Measurements from ENCODE around the gene TMEM240.

Gene TMEM240

DNA sequence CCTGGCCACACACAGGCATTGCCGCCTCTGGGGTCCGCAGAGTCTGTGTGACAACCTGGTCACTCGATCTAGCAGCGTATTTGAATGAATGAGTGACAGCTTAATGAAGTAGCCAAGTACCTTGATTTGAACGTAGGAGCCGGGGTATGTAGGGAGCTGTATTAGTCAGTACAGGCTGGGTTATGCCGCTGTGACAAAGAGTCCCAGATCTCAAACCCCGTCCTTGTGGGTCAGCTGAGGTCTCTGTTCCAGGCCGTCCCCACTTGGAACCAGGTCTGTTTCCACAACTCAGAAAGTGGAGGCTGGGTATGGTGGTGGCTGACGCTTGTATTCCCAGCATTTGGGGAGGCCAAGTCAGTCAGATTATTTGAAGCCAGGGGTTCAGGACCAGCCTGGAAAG, 48.8 kb downstream of the TMEM240 start:
- Histone ChIP-seq H3K36me3 (ENCODE audit: insufficient read depth, low read length) (peaks cover 72% of the 10 kb centered on the region), H4K20me1 (ENCODE audit: insufficient read depth, low read length) (no peaks in the 10 kb centered on the region), H3K79me2 (ENCODE audit: insufficient read depth, low read length) (no peaks in the 10 kb centered on the region), H3K4me1 (ENCODE audit: insufficient read depth, low read length) (no peaks in the 10 kb centered on the region), H3K27ac (ENCODE audit: low read length) (no peak overlapping the region), H3K4me3 (ENCODE audit: low read depth in 1 of 2, low read length in 2 of 2) (no peak overlapping the region), H3K9me3 (ENCODE audit: insufficient read depth, low read length, severe bottlenecking) (no peaks in the 10 kb centered on the region), H2AFZ (ENCODE audit: low read depth, low read length) (no peak overlapping the region), H3K4me2 (ENCODE audit: insufficient read depth, low read length) (no peak overlapping the region), H3K27me3 (ENCODE audit: insufficient read depth, low read length, poor library complexity) (no peaks in the 10 kb centered on the region), H3K9ac (ENCODE audit: low read depth, low read length) (no peak overlapping the region)
- DNase-seq (no peak), ATAC-seq (ENCODE audit: insufficient read depth, low read depth) (no peak)
- TF ChIP-seq EZH2 (IDR thresholded peaks at IDR 0.05; ENCODE audit: borderline replicate concordance, low read depth, low read length, severe bottlenecking) = no peak
- TF ChIP-seq CTCF (IDR thresholded peaks at IDR 0.05; ENCODE audit: borderline replicate concordance, extremely low read depth, low read length, poor library complexity, severe bottlenecking) = no peak

DNA sequence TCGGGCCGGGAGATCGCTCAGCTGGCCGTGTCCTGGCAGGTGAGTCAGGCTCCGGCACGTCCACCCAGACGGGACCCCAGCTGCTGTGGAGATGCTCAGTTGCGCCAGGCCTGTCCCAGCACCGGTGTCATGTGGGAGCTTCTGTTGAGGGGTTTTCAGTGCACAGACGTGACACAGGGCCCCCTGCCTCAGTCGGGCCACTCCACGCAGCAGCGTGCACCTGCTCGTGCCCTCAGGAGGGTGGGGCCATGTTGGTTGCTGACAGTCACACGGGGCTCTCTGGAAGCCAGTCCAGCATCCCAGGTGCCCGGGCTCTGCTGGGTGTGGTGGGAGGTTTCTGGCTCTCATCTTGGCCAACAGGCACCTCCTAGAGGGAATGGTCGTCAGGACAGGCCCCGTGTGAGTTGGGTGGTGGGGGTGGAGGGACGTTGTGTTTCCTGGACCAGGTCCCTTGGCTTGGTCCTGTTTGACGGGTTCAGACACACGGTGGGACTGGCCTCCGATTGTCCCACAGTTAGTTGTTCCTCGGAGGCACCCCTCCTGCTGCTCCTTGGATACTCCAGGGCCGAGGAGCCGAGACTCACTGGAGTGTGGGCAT, 49.7 kb downstream of the TMEM240 start:
- H4K20me1 ChIP-seq (ENCODE audit: insufficient read depth, low read length) = no peaks in the 10 kb centered on the region
- no peak overlapping the region for H3K9ac ChIP-seq (ENCODE audit: low read depth, low read length)
- H3K27me3 ChIP-seq (ENCODE audit: insufficient read depth, low read length, poor library complexity) = no peaks in the 10 kb centered on the region
- H2AFZ ChIP-seq (ENCODE audit: low read depth, low read length) = no peak overlapping the region
- no peak for ATAC-seq (ENCODE audit: insufficient read depth, low read depth)
- H3K4me2 ChIP-seq (ENCODE audit: insufficient read depth, low read length) = no peak overlapping the region
- H3K27ac ChIP-seq (ENCODE audit: low read length) = no peak overlapping the region
- no peaks in the 10 kb centered on the region for H3K9me3 ChIP-seq (ENCODE audit: insufficient read depth, low read length, severe bottlenecking)
- no peaks in the 10 kb centered on the region for H3K79me2 ChIP-seq (ENCODE audit: insufficient read depth, low read length)
- H3K4me1 ChIP-seq (ENCODE audit: insufficient read depth, low read length) = no peaks in the 10 kb centered on the region
- no peak for DNase-seq
- H3K4me3 ChIP-seq (ENCODE audit: low read depth in 1 of 2, low read length in 2 of 2) = no peak overlapping the region
- peaks cover 72% of the 10 kb centered on the region for H3K36me3 ChIP-seq (ENCODE audit: insufficient read depth, low read length)
- TF ChIP-seq EZH2 (IDR thresholded peaks at IDR 0.05; ENCODE audit: borderline replicate concordance, low read depth, low read length, severe bottlenecking) = no peak
- TF ChIP-seq CTCF (IDR thresholded peaks at IDR 0.05; ENCODE audit: borderline replicate concordance, extremely low read depth, low read length, poor library complexity, severe bottlenecking) = no peak

GRCh38 chr1:1489861-1490260, 50.6 kb downstream of the TMEM240 start:
- Histone ChIP-seq H3K27ac (ENCODE audit: low read length) (no peak overlapping the region), H3K27me3 (ENCODE audit: insufficient read depth, low read length, poor library complexity) (no peaks in the 10 kb centered on the region), H3K79me2 (ENCODE audit: insufficient read depth, low read length) (no peaks in the 10 kb centered on the region), H3K9ac (ENCODE audit: low read depth, low read length) (no peak overlapping the region), H3K36me3 (ENCODE audit: insufficient read depth, low read length) (peaks cover 70% of the 10 kb centered on the region), H3K4me3 (ENCODE audit: low read depth in 1 of 2, low read length in 2 of 2) (no peak overlapping the region), H3K4me1 (ENCODE audit: insufficient read depth, low read length) (no peaks in the 10 kb centered on the region), H4K20me1 (ENCODE audit: insufficient read depth, low read length) (no peaks in the 10 kb centered on the region), H2AFZ (ENCODE audit: low read depth, low read length) (no peak overlapping the region), H3K9me3 (ENCODE audit: insufficient read depth, low read length, severe bottlenecking) (no peaks in the 10 kb centered on the region), H3K4me2 (ENCODE audit: insufficient read depth, low read length) (no peak overlapping the region)
- ATAC-seq (ENCODE audit: insufficient read depth, low read depth) (no peak), DNase-seq (no peak)
- no peak for TF ChIP-seq CTCF (IDR thresholded peaks at IDR 0.05; ENCODE audit: borderline replicate concordance, extremely low read depth, low read length, poor library complexity, severe bottlenecking)
- TF ChIP-seq EZH2 (IDR thresholded peaks at IDR 0.05; ENCODE audit: borderline replicate concordance, low read depth, low read length, severe bottlenecking) = no peak

All from DND-41 (cell line).